Suppressor macrophage treated with lipopolysaccharide for 1 hour (primary cell): ENCODE measurements around the gene ADM5.

Experiments
- DNase-seq, 3 donors: peaks; one replicate each; pipeline ENCODE4 v3.0.0-alpha.2; 2020 to 2022

Gene ADM5

DNA sequence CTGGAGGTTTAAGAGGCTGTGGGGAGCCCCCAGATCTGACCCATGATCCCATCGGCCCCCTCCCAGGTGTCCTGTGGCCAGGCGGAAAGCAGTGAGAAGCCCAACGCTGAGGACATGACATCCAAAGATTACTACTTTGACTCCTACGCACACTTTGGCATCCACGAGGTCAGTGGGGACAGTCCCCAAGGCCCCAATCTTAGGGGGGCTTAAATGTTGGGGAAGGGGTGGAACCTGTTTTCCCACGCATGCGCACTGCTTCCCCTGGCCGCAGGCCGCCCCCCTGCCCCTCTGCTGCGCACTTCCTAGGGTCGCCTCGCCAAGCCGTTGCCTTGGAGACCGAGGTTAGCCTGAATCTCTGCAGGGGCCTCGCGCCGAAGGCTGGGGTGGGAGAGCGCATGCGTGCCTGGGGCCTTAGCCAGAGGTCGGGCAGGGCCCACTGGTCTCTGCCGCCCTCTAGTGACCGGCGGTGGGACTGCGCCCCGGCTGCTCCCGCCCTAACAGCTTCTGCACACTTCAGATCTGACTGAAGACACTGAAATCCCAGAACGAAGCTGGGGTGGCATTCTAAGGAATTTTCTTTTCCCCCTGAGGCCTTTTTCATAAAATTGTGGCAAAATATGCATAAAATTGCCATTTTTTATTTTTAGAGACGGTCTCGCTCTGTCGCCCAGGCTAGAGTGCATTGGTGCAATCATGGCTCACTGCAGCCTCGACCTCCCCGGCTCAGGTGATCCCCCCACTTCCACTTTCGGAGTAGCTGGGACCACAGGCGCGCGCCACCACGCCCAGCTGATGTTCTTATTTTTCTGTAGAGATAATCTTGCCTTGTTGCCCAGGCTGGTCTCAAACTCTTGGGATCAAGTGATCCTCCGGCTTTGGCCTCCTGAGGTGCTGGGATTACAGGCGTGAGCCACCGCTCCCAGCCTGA, 8.7 kb upstream of the ADM5 start:
- peak; percentile 91 to 96 (median 95) for DNase-seq

DNA sequence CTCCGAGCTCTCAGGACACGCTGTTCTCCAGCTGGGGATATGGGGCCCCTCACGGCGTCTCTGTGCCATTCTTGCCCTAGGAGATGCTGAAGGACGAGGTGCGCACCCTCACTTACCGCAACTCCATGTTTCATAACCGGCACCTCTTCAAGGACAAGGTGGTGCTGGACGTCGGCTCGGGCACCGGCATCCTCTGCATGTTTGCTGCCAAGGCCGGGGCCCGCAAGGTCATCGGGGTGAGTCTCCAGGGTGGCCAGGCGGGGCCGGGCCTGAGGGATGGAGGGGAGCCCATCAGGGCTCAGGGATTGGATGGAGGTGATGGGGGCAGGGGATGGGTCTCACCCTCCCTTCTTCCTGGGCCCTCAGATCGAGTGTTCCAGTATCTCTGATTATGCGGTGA, 7.6 kb upstream of the ADM5 start:
- no peak for DNase-seq

DNA sequence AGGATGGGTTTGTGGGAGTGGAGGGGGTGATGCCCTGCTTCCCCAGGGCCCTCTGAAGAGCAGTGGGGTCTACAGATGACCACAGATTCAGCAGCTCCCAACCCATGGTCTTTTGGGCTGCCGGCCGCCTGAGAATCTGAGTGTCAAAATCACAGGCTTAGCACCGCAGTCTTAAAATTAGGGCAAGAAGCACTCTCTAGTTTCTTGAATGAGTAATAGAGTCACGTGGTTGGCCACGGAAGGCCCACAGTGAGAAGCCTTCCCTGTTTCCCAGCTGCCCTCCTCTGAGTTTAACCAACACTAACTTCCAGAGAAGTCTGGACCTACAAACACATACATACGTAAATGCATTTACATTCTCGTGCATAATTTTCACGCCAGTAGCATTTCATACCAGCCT, 7.1 kb upstream of the ADM5 start:
- DNase-seq, result no peak

DNA sequence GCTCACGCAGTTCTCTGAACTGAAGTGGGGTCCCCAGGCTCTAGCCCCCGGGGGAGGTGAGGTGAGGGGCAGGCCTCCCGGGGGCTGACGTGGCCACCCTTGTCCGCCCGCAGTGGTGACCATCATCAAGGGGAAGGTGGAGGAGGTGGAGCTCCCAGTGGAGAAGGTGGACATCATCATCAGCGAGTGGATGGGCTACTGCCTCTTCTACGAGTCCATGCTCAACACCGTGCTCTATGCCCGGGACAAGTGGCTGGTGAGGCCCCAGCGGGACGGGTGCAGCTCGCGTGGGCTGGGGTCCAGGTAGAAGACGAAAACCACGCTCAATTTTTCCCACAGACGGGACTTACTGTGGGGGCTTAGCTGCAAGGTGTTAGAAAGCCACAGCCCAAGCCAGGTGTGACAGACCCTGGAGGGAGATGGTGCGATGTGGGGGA, 5.6 kb upstream of the ADM5 start:
- DNase-seq, result no peak

DNA sequence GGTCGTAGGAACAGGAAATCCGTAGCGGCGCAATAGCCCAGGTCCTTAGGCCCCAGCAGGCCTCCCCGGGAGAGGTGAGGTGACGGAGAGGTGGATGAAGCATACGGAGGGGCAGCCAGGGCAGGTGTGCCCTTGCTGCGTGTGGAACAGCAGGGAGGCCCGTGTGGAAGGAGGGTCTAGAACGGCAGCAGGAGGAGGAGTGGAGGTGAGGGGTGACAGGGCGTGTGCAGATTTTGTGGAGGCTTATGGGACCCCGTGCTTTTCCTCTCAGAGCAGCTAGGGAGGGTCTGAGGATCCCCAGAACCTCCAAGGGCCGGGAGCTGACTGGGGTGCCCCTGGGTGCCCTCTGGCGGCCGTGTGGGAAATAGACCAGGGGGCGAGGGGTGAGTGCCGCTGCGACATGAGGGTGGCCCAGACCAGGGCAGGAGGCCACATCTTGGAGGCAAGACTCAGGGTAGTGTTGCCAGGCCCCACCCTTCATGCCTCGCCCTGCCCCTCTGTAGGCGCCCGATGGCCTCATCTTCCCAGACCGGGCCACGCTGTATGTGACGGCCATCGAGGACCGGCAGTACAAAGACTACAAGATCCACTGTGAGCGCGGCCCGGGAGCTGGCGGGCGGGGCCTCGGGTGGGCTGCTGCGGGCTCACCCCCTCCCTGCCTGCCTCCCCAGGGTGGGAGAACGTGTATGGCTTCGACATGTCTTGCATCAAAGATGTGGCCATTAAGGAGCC, 5.0 kb upstream of the ADM5 start:
- DNase-seq, result peak in 2 of 3 donors; percentile 34 to 44

DNA sequence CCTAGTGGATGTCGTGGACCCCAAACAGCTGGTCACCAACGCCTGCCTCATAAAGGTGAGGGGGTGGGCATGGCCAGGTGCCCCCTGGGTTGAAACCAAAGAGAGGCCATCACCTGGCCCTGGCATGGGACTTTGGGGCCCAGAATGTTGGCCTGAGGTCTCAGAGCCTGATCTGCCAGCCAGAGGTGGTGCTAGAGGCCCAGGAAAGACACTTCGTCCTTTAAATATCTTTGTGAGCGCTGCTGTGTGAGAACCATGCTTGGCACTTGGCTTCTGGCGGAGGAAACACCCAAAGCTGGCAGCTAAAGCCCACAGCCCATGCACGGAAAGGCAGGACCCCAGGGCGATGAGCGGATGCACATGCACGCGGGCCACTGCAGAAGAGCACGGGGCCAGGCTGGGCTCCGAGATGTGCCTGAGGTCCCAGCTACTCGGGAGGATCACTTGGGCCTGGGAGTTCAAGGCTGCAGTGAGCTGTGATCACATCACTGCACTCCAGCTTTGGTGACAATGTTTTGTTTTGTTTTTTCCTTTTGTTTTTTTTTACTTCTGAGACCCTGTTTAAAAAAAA, 4.3 kb upstream of the ADM5 start:
- no peak for DNase-seq

DNA sequence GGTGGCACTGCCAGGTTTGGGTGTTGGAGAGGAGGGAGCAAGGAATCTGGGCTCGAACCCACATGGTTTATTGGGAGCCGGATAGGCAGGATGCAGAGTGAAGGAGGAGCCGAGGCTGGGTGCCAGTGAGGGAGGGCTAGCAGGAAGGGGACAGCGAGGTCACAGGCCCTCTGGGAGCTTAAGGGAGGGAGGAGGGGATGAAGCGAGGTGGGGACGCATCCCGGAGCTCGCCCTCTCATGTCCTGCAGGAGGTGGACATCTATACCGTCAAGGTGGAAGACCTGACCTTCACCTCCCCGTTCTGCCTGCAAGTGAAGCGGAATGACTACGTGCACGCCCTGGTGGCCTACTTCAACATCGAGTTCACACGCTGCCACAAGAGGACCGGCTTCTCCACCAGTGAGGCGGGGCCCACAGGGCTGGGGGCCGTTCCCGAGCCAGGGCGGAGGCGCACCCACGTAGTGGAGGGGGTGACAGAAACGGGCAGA, 3.5 kb upstream of the ADM5 start:
- DNase-seq, result no peak

DNA sequence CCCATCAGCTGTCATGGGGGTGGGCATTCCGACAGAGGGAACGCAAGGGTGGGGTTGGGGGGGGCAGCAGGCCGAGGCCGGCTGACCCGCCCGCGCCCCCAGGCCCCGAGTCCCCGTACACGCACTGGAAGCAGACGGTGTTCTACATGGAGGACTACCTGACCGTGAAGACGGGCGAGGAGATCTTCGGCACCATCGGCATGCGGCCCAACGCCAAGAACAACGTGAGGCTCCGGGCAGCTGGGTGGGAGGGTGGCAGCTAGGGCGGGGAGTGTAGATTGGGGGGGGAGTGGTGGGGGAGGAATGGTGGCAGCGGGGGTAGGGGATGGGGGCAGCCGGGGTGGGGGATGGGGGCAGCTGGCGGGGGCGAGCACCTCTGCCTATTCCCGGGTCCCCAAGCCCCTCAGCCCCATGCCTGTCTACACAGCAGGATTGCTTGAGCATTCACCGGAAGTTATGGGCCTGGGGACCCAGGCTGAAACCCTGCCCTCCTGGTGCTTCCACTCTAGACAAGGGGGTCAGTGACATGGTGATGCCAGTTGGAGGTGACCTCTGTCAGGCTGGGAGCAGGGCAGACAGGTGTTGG, 2.8 kb upstream of the ADM5 start:
- no peak for DNase-seq

DNA sequence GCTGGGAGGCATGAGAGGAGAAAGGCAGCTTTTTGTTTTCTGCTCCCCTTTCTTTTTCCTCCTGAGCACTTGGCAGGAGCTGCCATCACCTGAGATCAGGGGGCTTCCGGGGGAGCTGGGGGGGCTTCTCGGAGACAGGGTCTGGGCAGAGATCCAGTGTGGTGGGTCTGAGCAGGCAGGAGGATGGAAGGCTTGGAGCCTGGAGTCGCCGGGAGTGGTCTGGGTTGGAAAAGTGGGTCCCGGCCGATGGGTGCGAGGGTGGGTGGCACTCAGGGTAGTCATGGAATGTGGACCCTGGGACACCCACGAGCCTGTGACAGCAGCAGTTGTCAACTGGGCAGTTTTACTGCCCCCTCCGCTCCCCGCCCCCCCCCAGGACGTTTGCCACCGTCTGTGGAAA, 2.2 kb upstream of the ADM5 start:
- no peak for DNase-seq

DNA sequence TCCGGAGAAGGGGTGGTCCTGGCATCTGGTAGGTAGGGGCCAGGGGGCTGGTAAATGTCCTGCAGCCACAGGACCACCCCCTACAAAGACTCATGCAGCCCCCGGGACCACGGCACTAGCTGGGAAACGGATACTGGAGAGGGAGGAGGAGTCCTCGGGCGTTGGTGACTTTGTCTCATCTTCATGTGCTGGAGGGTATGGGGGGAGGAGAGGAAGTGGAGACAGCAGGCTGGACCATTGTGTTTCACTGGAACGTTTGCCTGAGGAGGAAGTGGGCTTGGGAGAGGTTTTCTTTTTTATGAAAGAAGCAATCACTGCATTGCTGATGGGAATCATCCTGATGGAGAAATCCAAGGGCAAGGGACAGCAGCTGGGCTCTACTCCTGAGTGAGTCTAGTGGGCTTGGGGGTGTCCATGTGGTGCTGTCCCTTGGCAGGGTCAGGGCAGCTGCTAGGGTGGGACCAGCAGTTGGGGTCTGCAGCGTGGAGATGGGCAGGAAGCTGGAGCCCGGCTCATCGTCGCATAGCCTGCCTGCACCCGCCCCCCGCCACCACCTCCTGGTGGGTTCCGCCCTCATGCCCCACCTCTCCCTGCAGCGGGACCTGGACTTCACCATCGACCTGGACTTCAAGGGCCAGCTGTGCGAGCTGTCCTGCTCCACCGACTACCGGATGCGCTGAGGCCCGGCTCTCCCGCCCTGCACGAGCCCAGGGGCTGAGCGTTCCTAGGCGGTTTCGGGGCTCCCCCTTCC, 1.7 kb upstream of the ADM5 start:
- DNase-seq, result peak; percentile 52 to 58 (median 58)

DNA sequence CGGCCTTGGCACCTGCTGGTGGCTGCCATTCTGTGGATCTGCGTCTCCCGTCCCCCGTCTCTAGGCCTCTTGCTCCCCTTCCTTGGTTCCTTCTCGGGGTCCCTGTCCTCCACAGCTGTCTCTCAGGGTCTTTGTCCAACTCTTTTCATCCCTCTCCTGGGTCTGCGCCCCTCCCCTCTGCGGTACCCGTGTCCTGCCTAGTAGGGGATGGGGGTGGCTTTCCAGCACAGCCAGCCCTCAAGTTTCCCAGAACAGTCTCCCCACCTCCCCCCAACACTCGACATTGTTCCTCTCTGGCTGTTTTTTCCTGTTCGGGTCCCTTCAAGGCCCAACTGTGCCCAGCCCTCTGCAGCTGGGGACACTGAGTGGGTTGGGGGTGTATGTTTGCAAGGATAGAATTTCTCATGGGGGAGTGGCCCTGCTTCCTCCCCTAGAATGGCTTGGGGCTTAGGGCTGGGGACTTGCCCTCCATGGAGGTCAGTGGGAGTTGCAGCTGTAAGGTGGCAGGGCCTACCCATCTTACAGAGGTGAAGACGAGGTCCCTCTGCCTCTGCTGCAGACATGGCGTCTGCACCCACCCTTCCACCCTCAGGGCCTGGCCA, 762 bp upstream of the ADM5 start:
- no peak for DNase-seq

DNA sequence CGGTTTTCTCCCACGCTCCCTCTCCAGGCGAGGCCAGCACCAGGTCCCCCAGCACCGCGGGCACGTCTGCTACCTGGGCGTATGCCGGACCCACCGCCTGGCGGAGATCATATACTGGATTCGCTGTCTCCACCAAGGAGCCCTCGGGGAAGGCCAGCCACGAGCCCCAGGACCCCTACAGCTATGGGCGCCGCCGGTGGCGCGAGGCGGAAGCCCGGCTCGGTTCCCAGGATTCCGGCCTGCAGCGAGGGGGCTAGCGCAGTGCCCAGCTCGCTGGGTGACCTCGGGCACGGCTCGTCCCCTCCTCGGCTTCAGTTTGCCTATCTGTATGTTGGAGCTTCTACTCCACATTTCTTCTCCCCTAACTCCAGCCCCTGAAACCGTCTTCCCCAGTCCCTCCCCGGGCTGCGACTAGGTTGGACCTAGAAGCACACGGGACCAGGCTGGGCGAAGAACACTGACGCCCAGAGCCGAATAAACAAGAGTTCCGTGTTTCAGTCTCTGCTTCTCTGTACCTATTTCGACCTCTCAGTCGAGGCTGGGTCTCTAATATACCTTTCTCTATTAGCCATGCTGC, 773 bp downstream of the ADM5 start:
- DNase-seq, result no peak

DNA sequence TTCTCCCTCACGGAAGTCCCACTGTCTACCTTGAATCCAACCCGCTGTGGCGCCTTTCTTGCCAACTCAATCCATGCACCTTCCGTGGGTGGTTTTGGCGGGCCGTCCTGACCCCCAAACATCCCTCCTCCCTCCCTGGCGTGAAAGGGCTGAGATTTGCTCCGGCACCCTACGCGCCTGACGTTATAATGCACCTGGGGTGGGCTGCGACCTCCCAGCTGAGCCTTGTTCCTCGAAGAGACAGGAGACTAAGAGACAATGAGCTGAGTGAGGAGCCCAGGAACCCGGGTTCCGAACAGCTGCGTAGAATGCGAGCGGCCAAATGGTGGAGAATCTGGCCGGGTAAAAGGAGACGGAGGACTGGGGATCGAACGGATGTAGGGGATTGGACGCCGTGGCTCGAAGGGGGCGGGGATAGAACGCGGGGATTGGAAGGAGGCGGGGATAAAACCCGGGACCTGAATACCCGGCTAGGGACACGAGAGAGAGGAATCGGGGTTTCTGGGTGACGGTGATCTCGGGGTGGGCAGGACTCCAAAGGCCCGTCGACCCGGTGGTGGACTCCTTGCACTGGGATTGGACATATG, 1.4 kb downstream of the ADM5 start, which contains the start of gene CPT1C:
Gene CPT1C, plus strand, starts transcription at position 461 of the 587 bp plus-strand sequence. CDS start 1,137 bp downstream, outside the sequence.
- peak; percentile 25 to 48 (median 47) for DNase-seq

DNA sequence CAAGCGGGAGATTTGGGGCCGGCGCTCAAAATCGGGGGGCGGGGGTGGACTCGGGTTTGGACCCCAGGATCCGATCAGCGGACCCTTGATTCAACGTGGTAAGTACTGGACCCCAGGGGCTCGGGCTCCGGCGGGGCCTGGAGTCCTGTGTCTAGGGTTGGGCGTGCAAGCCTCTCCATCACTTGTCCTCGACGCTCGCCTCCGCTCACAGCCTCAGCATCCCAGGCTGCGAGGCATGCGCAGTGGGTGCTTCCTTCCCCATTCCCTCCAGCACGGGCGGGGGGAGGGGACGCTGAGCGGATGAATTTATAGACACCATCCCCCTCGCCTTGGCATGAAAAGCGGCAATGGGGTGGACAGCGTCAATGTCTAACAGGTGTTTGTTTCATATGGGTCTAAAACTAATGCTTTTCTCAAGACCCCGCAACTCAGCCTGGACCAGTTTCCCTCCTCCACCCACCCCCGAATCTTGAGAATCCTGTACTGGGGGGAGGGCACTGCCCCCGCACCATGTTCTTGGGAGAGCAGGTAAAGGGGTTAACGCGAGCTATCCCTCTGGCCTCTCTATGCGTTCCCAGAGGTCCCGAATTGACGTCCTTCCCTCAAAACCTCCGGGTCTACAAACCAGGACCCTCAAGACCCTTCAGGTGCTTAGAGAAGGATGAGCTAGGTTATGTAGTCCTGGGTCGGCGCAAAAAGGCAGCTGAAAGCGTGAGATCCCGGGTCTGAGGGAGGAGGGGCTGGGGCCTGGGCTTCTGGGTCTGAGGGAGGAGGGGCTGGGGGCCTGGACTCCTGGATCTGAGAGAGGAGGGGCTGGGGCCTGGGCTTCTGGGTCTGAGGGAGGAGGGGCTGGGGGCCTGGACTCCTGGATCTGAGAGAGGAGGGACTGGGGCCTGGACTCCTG, 2.1 kb downstream of the ADM5 start:
- peak; percentile 35 to 60 (median 39) for DNase-seq

DNA sequence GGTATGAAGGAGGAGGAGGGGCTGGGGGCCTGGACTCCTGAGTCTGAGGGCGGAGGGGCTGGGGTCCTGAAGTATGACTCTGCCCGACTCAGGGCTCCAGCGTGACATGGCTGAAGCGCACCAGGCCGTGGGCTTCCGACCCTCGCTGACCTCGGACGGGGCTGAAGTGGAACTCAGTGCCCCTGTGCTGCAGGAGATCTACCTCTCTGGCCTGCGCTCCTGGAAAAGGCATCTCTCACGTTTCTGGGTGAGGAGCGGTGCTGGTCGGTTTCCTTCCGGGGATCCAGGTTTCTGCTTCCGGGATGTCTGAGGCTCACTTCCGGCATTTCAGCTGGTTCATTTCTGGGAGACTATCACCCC, 2.7 kb downstream of the ADM5 start:
- no peak for DNase-seq

DNA sequence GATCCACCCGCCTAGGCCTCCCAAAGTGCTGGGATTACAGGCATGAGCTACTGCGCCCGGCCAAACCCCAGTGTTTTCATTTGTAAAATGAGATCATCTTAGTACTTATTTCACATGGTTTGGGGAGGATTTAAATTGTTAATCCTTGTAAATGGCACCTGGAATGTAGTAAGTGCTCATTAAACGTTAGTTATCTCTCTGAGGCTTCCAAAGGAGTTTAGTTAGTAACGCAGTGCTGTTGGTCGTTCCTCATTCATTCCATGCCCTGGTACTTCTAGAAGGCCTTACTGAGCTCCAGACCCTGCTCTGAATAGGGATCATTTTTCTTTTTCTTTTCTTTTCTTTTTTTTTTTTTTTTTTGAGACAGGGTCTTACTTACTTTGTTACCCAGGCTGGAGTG, 6.7 kb downstream of the ADM5 start:
- no peak for DNase-seq

DNA sequence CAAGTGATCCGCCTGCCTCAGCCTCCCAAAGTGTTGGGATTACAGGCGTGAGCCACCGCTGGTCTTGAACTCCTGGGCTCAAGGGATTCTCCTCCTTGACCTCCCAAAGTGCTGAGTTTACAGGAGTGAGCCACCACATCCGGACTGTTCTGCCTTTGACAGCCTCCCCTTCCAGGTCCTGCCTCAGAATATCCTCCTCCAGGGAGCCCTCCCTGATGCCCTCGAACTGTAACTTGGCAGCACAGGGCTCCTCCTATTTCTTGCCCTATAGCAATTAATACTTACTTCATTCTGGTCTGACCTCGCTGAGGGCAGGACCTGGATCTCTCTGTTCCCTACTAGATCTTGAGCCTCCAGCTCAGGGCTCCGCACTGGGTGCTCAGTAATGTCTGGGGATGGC, 7.5 kb downstream of the ADM5 start:
- DNase-seq, result no peak

DNA sequence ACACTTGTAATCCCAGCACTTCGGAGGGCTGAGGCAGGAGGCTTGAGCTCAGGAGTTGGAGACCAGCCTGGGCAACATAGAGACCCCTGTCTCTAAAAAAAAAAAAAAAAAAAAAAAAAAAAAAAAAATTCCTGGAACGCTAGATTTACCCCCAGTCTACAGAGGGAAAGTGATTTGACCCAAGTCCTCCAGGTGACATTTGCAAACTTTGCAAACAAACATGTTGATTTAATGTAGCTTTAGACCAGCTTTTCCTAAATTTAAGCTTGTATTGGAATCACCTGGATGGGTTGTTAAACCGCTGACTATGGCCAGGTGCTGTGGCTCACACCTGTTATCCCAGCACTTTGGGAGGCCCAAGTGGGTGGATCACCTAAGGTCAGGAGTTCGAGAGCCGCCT, 10.0 kb downstream of the ADM5 start:
- no peak for DNase-seq

DNA sequence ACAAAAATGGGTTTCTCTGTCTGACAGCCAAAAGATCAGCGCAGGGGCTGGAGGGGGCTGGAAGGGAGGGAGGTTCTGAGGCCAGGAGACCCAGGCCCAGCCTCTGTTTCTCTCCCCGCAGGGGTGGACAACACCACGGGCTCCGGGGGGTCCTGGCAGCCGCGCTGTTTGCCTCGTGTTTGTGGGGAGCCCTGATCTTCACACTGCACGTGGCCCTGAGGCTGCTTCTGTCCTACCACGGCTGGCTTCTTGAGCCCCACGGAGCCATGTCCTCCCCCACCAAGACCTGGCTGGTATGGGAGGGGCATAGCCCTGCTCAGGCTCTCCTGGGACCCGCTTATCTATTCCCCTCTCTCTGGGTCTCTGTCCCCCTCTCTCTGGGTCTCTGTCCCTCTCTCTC, 11.2 kb downstream of the ADM5 start:
- no peak for DNase-seq

DNA sequence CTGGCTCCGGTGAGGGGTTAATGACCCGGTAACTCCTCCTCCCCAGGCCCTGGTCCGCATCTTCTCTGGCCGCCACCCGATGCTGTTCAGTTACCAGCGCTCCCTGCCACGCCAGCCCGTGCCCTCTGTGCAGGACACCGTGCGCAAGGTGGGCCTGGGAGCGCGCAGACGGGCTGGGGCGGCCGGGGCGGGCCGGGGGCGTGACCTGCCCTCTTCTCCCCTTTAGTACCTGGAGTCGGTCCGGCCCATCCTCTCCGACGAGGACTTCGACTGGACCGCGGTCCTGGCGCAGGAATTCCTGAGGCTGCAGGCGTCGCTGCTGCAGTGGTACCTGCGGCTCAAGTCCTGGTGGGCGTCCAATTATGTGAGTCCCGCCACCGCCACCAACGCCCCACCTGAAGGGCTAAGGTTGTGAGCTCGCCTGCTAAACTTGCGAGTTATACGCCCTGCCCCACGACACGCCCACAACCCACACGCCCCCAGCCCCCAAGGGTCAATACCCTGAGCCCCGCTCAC, 11.9 kb downstream of the ADM5 start:
- no peak for DNase-seq
